LNCaP clone FGC (cell line): Measurements from ENCODE around the gene PDCD2.
"Not testable (repeated sequence)": the region's sequence is repeated elsewhere in the genome, so short reads cannot be mapped to it uniquely, and the experiment has no call there.

Source experiments
- DNase-seq: peaks from one replicate; pipeline ENCODE4 v3.0.0-alpha.2; 2011; ENCODE audit warnings: low read depth
- H3K4me3 ChIP-seq: 2 replicates; pipeline ENCODE4 v1.5.1; 2011; ENCODE audit warnings: mild to moderate bottlenecking, low read depth, low read length, control low read depth
- TF ChIP-seq, protein P1 (sequence below): IDR thresholded peaks from 2 replicates; pipeline ENCODE4 v1.5.1; 2012; ENCODE audit warnings: mild to moderate bottlenecking; ENCODE audit not compliant: control insufficient read depth, insufficient read depth; ENCODE audit errors: extremely low read depth

The PDCD2 gene

DNA sequence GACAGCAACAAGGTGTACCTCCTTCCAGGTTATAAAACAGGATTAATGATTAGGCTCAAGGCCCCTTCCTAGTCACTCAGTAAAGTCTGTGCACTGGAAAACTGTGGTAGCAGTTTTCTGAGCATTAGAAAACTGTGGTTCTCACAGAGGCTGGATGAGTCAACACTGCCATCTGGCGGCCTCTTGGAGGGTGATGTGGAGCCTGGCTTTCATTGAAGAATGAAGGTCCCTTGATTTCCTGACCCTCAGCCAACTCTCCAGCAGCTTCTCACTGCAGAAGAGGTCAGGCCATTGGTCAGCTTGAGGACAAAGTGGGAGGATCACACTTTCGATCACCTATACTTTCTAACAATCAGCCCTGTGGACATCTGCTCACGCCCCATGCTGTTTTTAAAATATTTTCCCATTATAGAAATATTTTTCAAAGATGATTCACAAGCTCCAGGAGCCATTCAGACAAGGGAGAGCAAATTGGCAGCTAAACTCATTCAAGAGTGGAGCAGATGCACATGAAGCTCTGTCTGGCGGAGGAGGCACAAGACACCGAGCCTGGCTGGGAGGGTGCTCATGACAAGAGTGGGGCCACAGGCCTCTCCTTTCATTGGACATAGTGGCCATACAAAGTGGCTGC lies 54.5 kb downstream of the PDCD2 start:
- peak; percentile 67 for DNase-seq
- TF ChIP-seq, protein P1, sequence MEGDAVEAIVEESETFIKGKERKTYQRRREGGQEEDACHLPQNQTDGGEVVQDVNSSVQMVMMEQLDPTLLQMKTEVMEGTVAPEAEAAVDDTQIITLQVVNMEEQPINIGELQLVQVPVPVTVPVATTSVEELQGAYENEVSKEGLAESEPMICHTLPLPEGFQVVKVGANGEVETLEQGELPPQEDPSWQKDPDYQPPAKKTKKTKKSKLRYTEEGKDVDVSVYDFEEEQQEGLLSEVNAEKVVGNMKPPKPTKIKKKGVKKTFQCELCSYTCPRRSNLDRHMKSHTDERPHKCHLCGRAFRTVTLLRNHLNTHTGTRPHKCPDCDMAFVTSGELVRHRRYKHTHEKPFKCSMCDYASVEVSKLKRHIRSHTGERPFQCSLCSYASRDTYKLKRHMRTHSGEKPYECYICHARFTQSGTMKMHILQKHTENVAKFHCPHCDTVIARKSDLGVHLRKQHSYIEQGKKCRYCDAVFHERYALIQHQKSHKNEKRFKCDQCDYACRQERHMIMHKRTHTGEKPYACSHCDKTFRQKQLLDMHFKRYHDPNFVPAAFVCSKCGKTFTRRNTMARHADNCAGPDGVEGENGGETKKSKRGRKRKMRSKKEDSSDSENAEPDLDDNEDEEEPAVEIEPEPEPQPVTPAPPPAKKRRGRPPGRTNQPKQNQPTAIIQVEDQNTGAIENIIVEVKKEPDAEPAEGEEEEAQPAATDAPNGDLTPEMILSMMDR = peak; percentile 81

DNA sequence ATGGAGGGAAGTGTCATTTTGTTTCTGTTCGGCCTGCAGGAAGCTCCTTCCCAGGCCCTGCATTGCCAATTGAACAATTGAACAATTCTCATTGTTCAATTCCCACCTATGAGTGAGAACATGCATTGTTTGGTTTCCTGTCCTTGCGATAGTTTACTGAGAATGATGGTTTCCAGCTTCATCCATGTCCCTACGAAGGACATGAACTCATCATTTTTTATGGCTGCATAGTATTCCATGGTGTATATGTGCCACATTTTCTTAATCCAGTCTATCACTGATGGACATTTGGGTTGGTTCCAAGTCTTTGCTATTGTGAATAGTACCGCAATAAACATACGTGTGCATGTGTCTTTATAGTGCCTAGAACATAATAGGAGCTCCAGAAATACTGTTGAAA lies 56.4 kb downstream of the PDCD2 start:
- H3K4me3 ChIP-seq, DNase-seq: not testable (repeated sequence)

More for the DNA sequence above, 54.5 kb downstream of the PDCD2 start:
- no peak overlapping the region for H3K4me3 ChIP-seq

DNA sequence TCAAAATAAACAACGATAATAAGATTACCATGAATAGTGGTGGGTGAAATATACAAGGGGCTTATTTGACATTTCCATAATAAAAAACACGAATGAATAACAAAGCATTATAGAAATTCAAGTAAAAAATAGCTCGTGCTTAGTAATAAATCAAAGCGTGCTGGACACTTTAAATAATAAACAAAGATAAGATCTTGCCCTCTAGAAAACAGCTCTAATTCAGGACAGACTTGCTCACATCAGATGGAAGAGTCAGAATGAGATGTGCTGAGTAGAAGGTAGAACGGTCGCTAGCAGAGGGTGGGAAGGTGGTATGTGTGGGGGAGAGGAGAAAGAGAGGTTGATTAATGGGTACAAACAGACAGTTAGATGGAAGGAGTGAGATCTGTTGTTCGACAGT lies 58.6 kb downstream of the PDCD2 start:
- TF ChIP-seq, protein P1 = no peak
- no peak overlapping the region for H3K4me3 ChIP-seq
- no peak for DNase-seq
